Activated CD4-positive, alpha-beta T cell treated with anti-CD3 and anti-CD28 coated beads, Interleukin-2, amount 10 ng/mL, durations not matched to agents 24 days and 14 days (primary cell): ENCODE results near the gene LPIN1. TPM values are rescaled to one million over a fixed set of nuclear protein-coding genes. Genes with fewer than 3 reads are reported as not detected.
"Not testable (repeated sequence)": the region's sequence is repeated elsewhere in the genome, so short reads cannot be mapped to it uniquely, and the experiment has no call there.

Experiments used
- DNase-seq: peaks from one replicate; pipeline ENCODE4 v3.0.0; 2022
- H3K27ac Mint-ChIP-seq: one replicate; pipeline ENCODE4 v1.8.0; 2022; ENCODE audit warnings: mild to moderate bottlenecking, mixed read lengths
- H3K27me3 Mint-ChIP-seq: one replicate; pipeline ENCODE4 v1.8.0; 2022; ENCODE audit warnings: mixed read lengths
- H3K36me3 Mint-ChIP-seq: one replicate; pipeline ENCODE4 v1.8.0; 2022; ENCODE audit warnings: low read depth, mild to moderate bottlenecking, mixed read lengths
- H3K4me1 Mint-ChIP-seq: one replicate; pipeline ENCODE4 v1.8.0; 2021; ENCODE audit warnings: mixed read lengths
- H3K4me3 Mint-ChIP-seq: one replicate; pipeline ENCODE4 v1.8.0; 2022; ENCODE audit warnings: mild to moderate bottlenecking, moderate library complexity, mixed read lengths
- H3K9me3 Mint-ChIP-seq: one replicate; pipeline ENCODE4 v1.8.0; 2021; ENCODE audit warnings: mixed read lengths
- intact Hi-C: fragments of 100-400 bp; cut with micrococcal nuclease; formaldehyde crosslinking; loops from one replicate; pipeline ENCODE4 v1.15.1; 2023
- total RNA-seq: library from RNA; stranded (reverse); gene quantifications from 2 replicates; pipeline ENCODE4 v1.2.3, GENCODE V29; 2022

Gene LPIN1
- total RNA-seq, 1 donor from 2014 or later = 52.3 TPM

- Mint-ChIP-seq H3K9me3 (peaks cover 14% of the 10 kb centered on the region), H3K4me3 (no peak overlapping the region), H3K4me1 (no peaks in the 10 kb centered on the region), H3K27ac (no peak overlapping the region), H3K36me3 (no peaks in the 10 kb centered on the region), H3K27me3 (peaks cover 18% of the 10 kb centered on the region)
- intact Hi-C loops = no loop called here
- DNase-seq = no peak
These were observed 106.2 kb downstream of the LPIN1 start for GRCh38 chr2:11852526-11853196.

- Mint-ChIP-seq H3K27ac (no peak overlapping the region), H3K4me3 (no peak overlapping the region), H3K9me3 (peaks cover 10% of the 10 kb centered on the region), H3K4me1 (no peaks in the 10 kb centered on the region), H3K27me3 (peaks cover 18% of the 10 kb centered on the region), H3K36me3 (no peaks in the 10 kb centered on the region)
- DNase-seq = no peak
- intact Hi-C loops = no loop called here
These were observed 106.8 kb downstream of the LPIN1 start for GRCh38 chr2:11853197-11853588.

GRCh38 chr2:11855064-11855760, 108.8 kb downstream of the LPIN1 start:
- no peak for DNase-seq
- Mint-ChIP-seq H3K36me3 (no peaks in the 10 kb centered on the region), H3K27ac (no peak overlapping the region), H3K27me3 (peaks cover 18% of the 10 kb centered on the region), H3K4me3 (no peak overlapping the region), H3K4me1 (no peaks in the 10 kb centered on the region), H3K9me3 (peaks cover 4% of the 10 kb centered on the region)
- intact Hi-C loops = no loop called here

GRCh38 chr2:11856095-11856494, 109.7 kb downstream of the LPIN1 start:
- no peak overlapping the region for H3K4me3 Mint-ChIP-seq
- DNase-seq = no peak
- H3K36me3 Mint-ChIP-seq = no peaks in the 10 kb centered on the region
- H3K4me1 Mint-ChIP-seq = no peaks in the 10 kb centered on the region
- intact Hi-C loops = no loop called here
- H3K27ac Mint-ChIP-seq = no peak overlapping the region
- peaks cover 18% of the 10 kb centered on the region for H3K27me3 Mint-ChIP-seq
- peaks cover 4% of the 10 kb centered on the region for H3K9me3 Mint-ChIP-seq

GRCh38 chr2:11858883-11859282, 112.5 kb downstream of the LPIN1 start:
- peaks cover 5% of the 10 kb centered on the region for H3K4me1 Mint-ChIP-seq
- H3K9me3 Mint-ChIP-seq = peaks cover 4% of the 10 kb centered on the region
- no peak overlapping the region for H3K4me3 Mint-ChIP-seq
- peaks cover 24% of the 10 kb centered on the region for H3K27me3 Mint-ChIP-seq
- H3K27ac Mint-ChIP-seq = no peak overlapping the region
- DNase-seq = no peak
- intact Hi-C loops = no loop called here
- H3K36me3 Mint-ChIP-seq = no peaks in the 10 kb centered on the region

- H3K4me3 Mint-ChIP-seq, DNase-seq, H3K36me3 Mint-ChIP-seq, H3K9me3 Mint-ChIP-seq, H3K27ac Mint-ChIP-seq, intact Hi-C loops, H3K4me1 Mint-ChIP-seq: not testable (repeated sequence)
- peaks cover 25% of the 10 kb centered on the region for H3K27me3 Mint-ChIP-seq
These were observed 113.5 kb downstream of the LPIN1 start for GRCh38 chr2:11859975-11860374.

- no peak overlapping the region for H3K27ac Mint-ChIP-seq
- peaks cover 20% of the 10 kb centered on the region for H3K27me3 Mint-ChIP-seq
- intact Hi-C loops = no loop called here
- H3K9me3 Mint-ChIP-seq = peaks cover 4% of the 10 kb centered on the region
- DNase-seq = no peak
- H3K4me1 Mint-ChIP-seq = peaks cover 9% of the 10 kb centered on the region
- H3K36me3 Mint-ChIP-seq = no peaks in the 10 kb centered on the region
- H3K4me3 Mint-ChIP-seq = no peak overlapping the region
These were observed 114.6 kb downstream of the LPIN1 start for GRCh38 chr2:11861044-11861443.

GRCh38 chr2:11862049-11862448, 115.6 kb downstream of the LPIN1 start:
- no peak for DNase-seq
- Mint-ChIP-seq H3K4me3 (no peak overlapping the region), H3K9me3 (peaks cover 4% of the 10 kb centered on the region), H3K36me3 (no peaks in the 10 kb centered on the region), H3K27me3 (peaks cover 17% of the 10 kb centered on the region), H3K27ac (no peak overlapping the region), H3K4me1 (peaks cover 9% of the 10 kb centered on the region)
- intact Hi-C loops = loop anchor here (2.0 kb wide), 1 partner anchor 855 kb away; the partner anchor contains the start of gene TRIB2

- intact Hi-C loops = loop anchor here (1.0 to 2.0 kb wide), 2 partner anchors 854 to 1144 kb away; partner anchors contain the start of gene TRIB2
- H3K4me1 Mint-ChIP-seq = peaks cover 9% of the 10 kb centered on the region
- no peak for DNase-seq
- H3K36me3 Mint-ChIP-seq = no peaks in the 10 kb centered on the region
- H3K27me3 Mint-ChIP-seq = peaks cover 17% of the 10 kb centered on the region
- H3K9me3 Mint-ChIP-seq = no peaks in the 10 kb centered on the region
- H3K4me3 Mint-ChIP-seq = no peak overlapping the region
- no peak overlapping the region for H3K27ac Mint-ChIP-seq
These were observed 116.7 kb downstream of the LPIN1 start for GRCh38 chr2:11863103-11863502.

- Mint-ChIP-seq H3K27ac (no peak overlapping the region), H3K36me3 (no peaks in the 10 kb centered on the region), H3K4me1 (peaks cover 9% of the 10 kb centered on the region), H3K27me3 (peaks cover 17% of the 10 kb centered on the region), H3K4me3 (no peak overlapping the region), H3K9me3 (no peaks in the 10 kb centered on the region)
- intact Hi-C loops = loop anchor here (1.0 to 2.0 kb wide), 3 partner anchors 853 to 1144 kb away; partner anchors contain the start of gene TRIB2
- DNase-seq = peak; percentile 89
These were observed 117.3 kb downstream of the LPIN1 start for GRCh38 chr2:11863513-11864328.

- Mint-ChIP-seq H3K27me3 (peaks cover 19% of the 10 kb centered on the region), H3K9me3 (no peaks in the 10 kb centered on the region), H3K27ac (no peak overlapping the region), H3K4me1 (peaks cover 9% of the 10 kb centered on the region), H3K4me3 (no peak overlapping the region), H3K36me3 (no peaks in the 10 kb centered on the region)
- no peak for DNase-seq
- intact Hi-C loops = loop anchor here (2.0 kb wide), 1 partner anchor 1066 kb away; no protein-coding TSS in a partner anchor
These were observed 118.3 kb downstream of the LPIN1 start for GRCh38 chr2:11864724-11865123.

- H3K27me3 Mint-ChIP-seq = peaks cover 22% of the 10 kb centered on the region
- DNase-seq = no peak
- H3K27ac Mint-ChIP-seq = no peak overlapping the region
- intact Hi-C loops = loop anchor here (2.0 kb wide), 1 partner anchor 1065 kb away; no protein-coding TSS in a partner anchor
- no peaks in the 10 kb centered on the region for H3K9me3 Mint-ChIP-seq
- no peaks in the 10 kb centered on the region for H3K36me3 Mint-ChIP-seq
- H3K4me1 Mint-ChIP-seq = peaks cover 9% of the 10 kb centered on the region
- H3K4me3 Mint-ChIP-seq = no peak overlapping the region
These were observed 118.9 kb downstream of the LPIN1 start for GRCh38 chr2:11865378-11865777.

- H3K4me1 Mint-ChIP-seq = peaks cover 9% of the 10 kb centered on the region
- intact Hi-C loops = loop anchor here (2.0 kb wide), 1 partner anchor 1065 kb away; no protein-coding TSS in a partner anchor
- no peak overlapping the region for H3K4me3 Mint-ChIP-seq
- no peak for DNase-seq
- no peak overlapping the region for H3K27ac Mint-ChIP-seq
- H3K27me3 Mint-ChIP-seq = peaks cover 26% of the 10 kb centered on the region
- no peaks in the 10 kb centered on the region for H3K36me3 Mint-ChIP-seq
- no peaks in the 10 kb centered on the region for H3K9me3 Mint-ChIP-seq
These were observed 119.4 kb downstream of the LPIN1 start for GRCh38 chr2:11865805-11866204.
